ENCODE data around the gene NAMPT.

The NAMPT gene

DNA sequence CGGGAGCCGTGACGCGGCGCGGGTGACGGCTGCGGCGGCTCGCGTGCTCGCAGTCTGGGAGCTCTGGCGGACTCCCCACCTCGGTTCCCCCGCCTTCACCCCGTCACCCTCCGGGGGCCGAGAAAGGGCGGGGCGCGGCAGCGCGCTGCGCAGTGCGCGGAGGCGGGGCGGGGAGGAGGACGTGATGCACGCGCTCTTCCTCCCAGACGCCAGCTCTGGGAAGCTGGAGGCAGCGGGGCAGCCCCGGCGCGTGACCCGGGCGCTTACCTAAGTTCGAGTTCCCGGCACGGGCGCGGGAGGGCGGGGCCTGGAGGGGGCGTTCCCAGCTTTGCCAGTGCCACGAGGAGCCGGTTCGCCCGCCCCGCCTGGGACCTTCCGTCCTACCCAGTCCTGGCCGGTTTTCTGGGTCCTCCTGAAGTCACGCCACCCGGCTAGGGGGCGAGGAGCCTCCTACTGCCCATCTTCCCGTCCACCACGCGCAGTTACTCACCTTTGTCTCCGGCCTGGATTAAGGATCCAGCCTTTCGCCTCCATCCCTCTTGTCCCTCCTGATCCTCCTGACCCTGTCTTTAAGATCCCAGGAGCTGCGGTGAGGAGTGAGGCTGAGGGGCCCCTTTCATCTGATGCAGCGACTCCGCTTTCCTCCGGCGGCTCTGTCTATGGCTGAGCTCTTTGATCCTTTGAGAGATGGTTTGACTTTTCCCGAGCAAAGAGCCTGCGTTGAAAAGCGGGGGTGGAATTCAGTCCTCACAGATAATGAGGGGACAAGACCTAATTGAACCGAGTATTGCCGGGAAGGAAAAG is 470 bp upstream of the NAMPT start:
- H3K27ac ChIP-seq, result peak overlapping the region; percentile 92
- TF ChIP-seq CTCF (conservative IDR thresholded peaks at IDR 0.05), result no peak

DNA sequence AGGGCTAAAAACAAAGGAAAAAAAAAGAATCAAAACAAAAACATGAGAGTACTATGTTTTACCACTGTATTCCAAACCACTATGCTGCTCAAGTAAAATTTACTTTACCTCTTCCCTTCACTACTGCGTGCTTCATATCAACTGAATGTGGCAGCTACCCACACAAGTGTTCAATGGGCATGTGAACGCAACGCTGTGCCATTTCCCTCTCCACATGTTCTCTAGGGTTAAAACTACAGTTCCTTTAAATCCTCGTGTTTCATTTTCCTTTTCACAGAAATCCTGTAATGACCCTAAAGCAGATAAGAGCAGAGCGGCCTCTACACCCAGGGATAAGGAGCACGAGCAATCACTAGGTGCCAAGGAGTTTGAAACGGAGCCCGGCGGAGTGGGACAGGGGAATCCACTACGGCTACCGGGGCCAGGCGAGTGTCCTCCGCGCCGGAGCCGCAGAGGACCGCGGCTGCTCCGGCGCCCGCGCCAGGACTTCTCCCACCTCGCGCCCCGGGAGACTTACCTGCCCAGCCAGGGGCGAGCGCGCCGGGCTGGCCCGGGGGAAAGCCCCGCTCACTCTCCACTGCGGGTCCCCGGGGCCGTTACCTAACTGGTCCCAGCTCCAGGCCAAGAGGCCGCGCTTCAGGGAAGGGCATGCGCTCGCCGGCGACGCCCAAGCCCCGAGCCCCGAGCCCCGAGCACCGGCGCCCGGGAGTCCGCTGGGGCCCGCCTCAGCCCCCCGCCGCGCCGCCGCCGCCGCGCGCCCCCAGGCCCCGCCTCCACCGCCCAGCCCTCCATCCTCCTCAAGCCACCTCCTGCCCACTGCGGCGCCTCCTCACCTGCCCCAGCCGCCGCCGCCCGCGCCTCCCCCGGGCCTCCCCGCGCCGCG is 711 bp downstream of the NAMPT start:
- no peak for TF ChIP-seq CTCF (conservative IDR thresholded peaks at IDR 0.05)
- H3K27ac ChIP-seq, result peak overlapping the region; percentile 92

GRCh38 chr7:106283501-106283830 is 1.3 kb downstream of the NAMPT start:
- TF ChIP-seq CTCF (conservative IDR thresholded peaks at IDR 0.05), result no peak
- peak overlapping the region; percentile 92 for H3K27ac ChIP-seq

DNA sequence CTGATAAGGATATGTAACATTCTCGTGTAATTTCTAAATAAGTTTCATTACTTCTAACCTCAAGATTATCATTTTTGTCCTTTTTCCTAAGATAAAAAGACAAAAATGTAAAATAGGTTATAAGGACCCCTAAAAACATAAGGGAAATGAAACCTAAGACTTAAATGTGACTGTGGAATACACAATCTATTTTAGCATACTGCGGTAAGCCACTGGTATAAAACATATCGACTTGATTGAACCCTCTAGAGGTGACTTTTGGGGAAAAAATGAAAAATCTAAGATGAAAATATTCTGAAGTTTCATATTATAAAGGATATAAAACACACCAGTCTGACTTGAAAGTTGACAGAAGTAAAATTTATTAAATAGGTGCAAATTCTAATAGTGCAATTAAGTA is 1.9 kb downstream of the NAMPT start:
- TF ChIP-seq CTCF (conservative IDR thresholded peaks at IDR 0.05), result no peak
- H3K27ac ChIP-seq, result peak overlapping the region; percentile 92; the same call in 1 of the 2 replicates

- no peak for TF ChIP-seq CTCF (conservative IDR thresholded peaks at IDR 0.05)
- H3K27ac ChIP-seq, result no peak overlapping the region
Measured at GRCh38 chr7:106282390-106282789, 2.4 kb downstream of the NAMPT start.

- TF ChIP-seq CTCF (conservative IDR thresholded peaks at IDR 0.05), result no peak
Measured at GRCh38 chr7:106281585-106282318, 3.0 kb downstream of the NAMPT start.

DNA sequence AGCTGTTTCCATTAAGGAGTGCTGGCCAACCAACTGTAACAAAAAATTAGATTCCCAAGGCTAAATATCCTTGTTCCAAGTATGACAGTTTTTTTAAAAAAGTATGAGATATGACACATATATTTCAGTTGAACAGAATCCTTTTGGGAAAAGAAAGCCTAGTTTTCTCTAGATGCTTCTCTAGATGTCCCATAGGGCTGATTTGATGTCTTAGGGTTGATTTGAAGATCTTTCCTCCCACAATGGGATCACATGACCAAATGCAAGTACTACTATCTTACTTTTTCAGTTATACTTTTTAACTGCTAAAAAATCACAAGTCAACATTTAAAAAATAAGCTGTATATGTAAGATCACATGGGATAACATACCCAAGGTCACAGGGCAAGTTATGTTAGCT is 3.7 kb downstream of the NAMPT start:
- no peak for TF ChIP-seq CTCF (conservative IDR thresholded peaks at IDR 0.05)

More at GRCh38 chr7:106281585-106282318, 3.0 kb downstream of the NAMPT start:
- no peak overlapping the region for H3K27ac ChIP-seq

More for the DNA sequence above, 3.7 kb downstream of the NAMPT start:
- H3K27ac ChIP-seq, result no peak overlapping the region

Measured in VCaP (cell line).